Measurements from ENCODE around the gene GRIN2C.
A peak's percentile ranks its signal among the peaks of the same experiment; 100 is the strongest.

GRIN2C gene

DNA sequence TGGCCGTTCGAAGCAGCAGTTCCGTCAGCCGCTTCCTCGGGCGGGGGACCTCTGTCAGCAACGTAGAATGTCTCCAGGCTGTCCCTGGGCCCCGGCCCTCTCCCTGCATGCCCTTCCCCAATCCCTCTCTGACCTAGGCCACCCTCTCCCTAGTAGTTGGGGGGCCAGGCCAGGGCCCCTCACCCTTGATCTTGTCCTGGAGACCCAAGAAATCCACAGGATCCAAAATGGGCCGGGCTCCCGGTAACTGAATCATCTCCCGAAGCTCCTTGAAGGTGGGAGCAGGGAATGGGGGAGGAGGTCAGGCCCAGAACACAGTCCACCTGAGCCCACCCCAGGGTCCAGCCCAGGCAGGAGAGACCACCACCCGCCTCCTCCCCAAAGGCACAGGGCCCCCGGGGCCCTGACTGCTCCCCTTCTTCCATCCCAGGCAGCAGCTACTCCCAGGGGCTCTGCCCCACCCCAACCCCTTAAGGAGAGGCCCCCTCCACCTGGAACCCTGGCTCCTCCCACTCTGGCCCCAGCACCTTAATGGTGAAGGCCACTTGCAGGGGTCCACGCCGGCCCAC, 4.7 kb upstream of the GRIN2C start:
- DNase-seq (ENCODE audit: low read depth), result no peak

GRCh38 chr17:74863420-74864296, 4.0 kb upstream of the GRIN2C start:
- no peak for DNase-seq (ENCODE audit: low read depth)

DNA sequence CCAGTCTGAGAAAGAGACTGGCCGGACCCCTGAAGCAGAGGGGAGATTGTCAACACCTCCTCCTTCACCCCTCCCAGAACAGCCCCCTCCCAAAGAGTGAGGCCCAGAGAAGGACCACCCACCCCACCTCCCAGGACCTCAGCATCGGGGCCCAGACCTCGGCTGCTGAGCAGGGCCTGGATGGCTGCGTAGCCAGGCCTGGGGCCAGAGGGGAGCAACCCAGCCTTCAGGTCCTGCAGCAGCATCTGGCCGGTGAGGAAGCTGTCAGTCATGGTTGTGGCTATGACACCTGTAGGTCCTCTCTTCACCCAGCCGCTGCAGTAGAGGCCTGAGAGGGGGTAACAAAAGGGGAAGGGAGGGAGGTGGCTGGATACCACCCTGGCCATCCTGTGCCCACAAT, 3.2 kb upstream of the GRIN2C start:
- no peak for DNase-seq (ENCODE audit: low read depth)

DNA sequence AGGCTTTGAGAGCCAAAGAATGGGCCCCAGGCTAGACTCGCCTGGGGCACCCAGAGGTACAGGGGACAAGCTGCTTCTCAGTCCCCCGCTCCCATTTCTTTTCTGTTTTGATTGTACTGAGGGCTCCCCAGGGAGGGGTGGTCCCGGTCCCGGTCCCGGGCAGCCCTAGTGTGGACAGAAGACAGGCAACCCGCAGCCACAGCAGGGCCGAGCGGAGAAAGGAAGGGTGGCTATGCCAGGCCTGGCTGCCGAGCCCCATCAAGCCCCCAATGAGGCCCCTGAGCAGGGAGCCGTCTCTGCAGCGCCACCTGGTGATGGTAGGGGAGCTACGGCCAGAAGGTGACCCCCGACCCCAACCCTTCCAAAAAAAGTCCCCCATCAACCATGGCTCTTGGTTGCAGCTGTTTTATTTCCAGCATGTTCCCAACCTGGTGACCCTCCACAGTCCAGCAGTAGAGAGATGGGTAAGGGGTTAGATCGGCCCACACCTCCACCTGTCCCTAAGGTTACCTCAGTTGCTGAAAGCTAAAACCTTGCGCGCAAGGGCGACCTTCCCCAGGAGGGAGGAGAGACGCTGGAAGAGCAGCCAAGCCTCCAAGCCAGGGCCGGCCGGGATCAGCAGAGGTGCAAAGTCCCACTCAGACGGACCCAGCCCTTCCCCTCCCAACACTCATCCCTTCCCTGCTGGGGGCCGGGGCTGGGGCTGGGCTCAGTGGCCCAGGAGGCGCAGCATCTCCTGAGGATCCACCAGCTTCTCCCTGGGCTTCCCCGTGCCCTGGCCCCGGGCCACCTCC, 2.6 kb upstream of the GRIN2C start:
- peak; percentile 47 for DNase-seq (ENCODE audit: low read depth)

- no peak for DNase-seq (ENCODE audit: low read depth)
These were observed 2.0 kb upstream of the GRIN2C start for GRCh38 chr17:74861662-74862107.

GRCh38 chr17:74860872-74861661, 1.4 kb upstream of the GRIN2C start:
- no peak for DNase-seq (ENCODE audit: low read depth)

GRCh38 chr17:74860229-74860871, 665 bp upstream of the GRIN2C start:
- no peak for DNase-seq (ENCODE audit: low read depth)

- no peak for DNase-seq (ENCODE audit: low read depth)
These were observed 820 bp downstream of the GRIN2C start for GRCh38 chr17:74858672-74859458.

GRCh38 chr17:74857191-74857590, 2.5 kb downstream of the GRIN2C start:
- DNase-seq (ENCODE audit: low read depth), result no peak

DNA sequence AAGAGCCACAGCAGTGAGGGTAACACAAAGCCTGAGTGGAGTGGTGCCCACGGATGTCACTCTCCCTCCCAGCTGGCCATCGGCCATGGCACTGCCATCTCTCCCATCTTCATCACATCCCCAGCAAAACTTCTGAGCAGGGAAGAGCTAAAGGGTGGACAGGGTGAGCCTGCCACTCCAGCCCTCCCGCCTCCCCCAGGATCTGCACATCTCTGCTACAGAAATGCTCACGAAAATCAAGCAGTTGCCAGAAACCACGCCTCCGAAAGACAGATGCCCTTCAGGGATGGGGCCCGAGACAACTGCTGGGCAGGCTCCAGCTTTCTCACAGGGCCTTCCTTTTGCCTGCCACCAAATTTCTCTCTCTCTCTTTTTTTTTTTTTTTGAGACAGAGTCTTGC, 3.6 kb downstream of the GRIN2C start:
- no peak for DNase-seq (ENCODE audit: low read depth)

- no peak for DNase-seq (ENCODE audit: low read depth)
These were observed 4.4 kb downstream of the GRIN2C start for GRCh38 chr17:74855323-74855722.

GRCh38 chr17:74854792-74855191, 4.9 kb downstream of the GRIN2C start:
- no peak for DNase-seq (ENCODE audit: low read depth)

DNA sequence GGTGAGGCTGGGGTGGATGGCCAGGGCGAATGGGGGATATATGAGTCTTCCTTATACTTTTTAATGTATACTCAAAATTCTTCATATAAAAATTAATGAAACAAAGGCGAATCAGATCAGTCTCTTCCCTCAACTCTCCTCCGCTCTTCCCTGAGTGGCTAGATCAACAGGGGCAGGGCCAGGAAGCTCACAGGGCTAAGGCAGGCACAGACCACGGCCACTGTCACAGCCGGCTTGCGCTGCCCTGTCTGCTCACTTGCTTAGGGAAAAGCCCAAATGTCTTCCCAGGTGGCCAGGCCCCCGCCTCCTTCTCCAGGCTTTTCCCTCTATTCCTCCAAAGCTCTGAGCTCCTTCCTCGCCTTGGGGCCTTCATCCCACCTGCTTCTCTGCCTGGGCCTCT, 6.0 kb downstream of the GRIN2C start:
- no peak for DNase-seq (ENCODE audit: low read depth)

GRCh38 chr17:74853048-74853397, 6.7 kb downstream of the GRIN2C start:
- DNase-seq (ENCODE audit: low read depth), result no peak

DNA sequence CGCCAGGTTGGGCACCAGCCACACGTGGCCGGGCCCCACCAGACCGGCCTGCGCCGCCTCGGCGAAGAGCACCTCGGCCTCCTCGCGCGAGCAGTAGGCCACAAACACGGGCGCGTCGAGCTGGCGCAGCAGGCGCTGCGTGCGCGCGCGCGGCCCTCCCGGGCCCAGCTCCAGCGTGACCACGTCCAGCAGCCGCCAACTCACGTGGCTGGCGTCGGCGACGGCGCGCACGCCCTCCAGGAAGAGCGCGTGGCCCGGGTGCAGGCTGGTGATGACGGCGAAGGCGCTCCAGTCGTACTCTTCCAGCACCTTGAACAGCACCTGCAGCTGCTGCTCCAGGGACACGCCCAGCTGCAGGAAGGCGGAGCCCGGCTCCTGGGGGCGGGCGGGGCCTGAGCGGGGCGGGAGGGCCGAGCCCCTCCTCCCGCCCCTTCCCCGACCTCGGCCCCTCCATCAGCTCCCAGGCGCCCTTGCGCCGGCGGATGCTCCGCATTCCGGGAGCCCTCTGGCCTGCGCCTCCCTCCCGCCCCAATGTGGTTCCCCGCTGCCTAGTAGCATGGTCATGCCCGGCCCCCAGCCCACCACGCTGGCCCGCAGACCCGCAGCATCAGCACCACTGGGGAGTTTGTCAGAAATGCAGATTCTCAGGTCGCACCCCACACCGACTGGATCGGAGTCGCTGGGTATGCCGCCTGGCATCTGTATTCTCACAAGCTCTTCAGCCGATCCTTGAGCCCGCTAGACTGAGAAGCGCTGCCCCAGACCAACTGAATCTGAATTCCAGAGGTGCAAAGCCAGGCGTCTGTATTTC, 7.2 kb downstream of the GRIN2C start:
- no peak for DNase-seq (ENCODE audit: low read depth)

- no peak for DNase-seq (ENCODE audit: low read depth)
These were observed 8.0 kb downstream of the GRIN2C start for GRCh38 chr17:74851612-74852236.

GRCh38 chr17:74850914-74851313, 8.8 kb downstream of the GRIN2C start:
- no peak for DNase-seq (ENCODE audit: low read depth)

DNA sequence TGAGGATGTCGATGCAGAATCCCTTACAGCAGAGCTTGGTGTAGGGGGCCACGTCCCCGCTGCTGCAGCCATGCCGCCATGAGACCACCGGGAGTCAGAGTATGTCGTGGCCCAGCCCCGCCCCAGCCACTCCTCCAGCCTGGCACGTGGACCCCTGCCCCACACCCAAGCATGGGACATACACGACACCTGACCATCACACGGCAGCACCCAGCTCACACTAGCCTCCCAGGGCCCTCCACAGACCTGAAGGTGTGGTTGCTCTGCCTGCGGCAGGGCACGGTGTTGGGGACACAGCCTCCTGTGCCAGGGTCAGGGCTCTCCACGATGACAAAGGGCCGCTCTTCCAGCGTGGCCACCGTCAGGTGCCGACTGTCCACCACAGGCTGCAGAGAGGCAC, 9.4 kb downstream of the GRIN2C start:
- DNase-seq (ENCODE audit: low read depth), result no peak

GRCh38 chr17:74848656-74849399, 10.9 kb downstream of the GRIN2C start:
- no peak for DNase-seq (ENCODE audit: low read depth)

All from activated gamma-delta T cell treated with anti-CD3 and anti-CD28 coated beads, Interleukin-2, amount 50 U/mL, for 16 hours (primary cell).